GM12873 (cell line): ENCODE measurements around the gene SMOC1.

ENCODE experiments used
- TF ChIP-seq, protein P1 (sequence below): IDR thresholded peaks from 2 replicates; pipeline ENCODE4 v1.5.1; 2012; ENCODE audit warnings: low read depth, mild to moderate bottlenecking, moderate library complexity, low read length, control low read depth; ENCODE audit not compliant: insufficient read depth; ENCODE audit errors: missing control alignments

The SMOC1 gene

DNA sequence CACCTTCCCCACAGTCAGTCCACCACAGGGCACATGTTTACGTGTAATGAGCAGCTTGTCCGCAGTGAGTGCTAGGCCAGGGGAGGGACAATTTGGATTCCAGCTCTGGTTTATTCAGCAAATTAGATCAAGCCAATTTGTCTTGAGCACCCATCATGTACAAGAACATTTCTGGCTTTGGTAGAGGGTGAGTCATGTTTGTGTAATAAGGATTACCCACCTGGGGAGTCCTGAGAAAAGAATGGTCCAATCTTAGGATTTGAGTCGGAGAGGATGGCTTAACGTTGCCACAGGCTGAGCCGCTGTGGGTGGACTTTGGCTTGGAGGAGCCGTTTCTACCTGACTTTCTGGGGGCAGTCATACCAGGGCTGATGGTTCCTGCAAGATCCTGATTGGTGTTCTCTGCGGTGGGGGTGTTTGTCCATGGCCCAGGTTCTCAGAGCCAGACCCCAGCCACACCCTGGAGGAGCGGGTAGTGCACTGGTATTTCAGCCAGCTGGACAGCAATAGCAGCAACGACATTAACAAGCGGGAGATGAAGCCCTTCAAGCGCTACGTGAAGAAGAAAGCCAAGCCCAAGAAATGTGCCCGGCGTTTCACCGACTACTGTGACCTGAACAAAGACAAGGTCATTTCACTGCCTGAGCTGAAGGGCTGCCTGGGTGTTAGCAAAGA, 143.7 kb downstream of the SMOC1 start:
- TF ChIP-seq, protein P1, sequence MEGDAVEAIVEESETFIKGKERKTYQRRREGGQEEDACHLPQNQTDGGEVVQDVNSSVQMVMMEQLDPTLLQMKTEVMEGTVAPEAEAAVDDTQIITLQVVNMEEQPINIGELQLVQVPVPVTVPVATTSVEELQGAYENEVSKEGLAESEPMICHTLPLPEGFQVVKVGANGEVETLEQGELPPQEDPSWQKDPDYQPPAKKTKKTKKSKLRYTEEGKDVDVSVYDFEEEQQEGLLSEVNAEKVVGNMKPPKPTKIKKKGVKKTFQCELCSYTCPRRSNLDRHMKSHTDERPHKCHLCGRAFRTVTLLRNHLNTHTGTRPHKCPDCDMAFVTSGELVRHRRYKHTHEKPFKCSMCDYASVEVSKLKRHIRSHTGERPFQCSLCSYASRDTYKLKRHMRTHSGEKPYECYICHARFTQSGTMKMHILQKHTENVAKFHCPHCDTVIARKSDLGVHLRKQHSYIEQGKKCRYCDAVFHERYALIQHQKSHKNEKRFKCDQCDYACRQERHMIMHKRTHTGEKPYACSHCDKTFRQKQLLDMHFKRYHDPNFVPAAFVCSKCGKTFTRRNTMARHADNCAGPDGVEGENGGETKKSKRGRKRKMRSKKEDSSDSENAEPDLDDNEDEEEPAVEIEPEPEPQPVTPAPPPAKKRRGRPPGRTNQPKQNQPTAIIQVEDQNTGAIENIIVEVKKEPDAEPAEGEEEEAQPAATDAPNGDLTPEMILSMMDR = no peak

DNA sequence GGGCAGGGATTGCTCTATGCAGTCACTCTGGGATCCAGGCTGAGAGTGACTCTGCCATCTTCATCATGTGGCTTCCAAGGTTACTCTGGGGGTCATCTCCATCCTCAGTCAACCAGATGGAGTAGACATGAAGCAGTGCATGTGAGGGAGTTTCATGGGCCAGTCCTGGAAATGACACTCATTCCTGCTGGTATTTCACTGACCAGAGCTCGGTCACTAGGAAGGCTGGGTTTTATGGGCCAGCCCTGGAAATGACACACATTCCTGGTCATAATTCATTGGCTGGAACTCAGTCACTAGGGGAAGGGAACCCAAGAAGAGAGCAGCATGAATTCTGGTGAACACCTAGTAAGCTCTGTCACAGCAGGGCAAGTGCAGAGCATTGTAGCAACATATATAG, 144.7 kb downstream of the SMOC1 start:
- TF ChIP-seq, protein P1 = no peak

DNA sequence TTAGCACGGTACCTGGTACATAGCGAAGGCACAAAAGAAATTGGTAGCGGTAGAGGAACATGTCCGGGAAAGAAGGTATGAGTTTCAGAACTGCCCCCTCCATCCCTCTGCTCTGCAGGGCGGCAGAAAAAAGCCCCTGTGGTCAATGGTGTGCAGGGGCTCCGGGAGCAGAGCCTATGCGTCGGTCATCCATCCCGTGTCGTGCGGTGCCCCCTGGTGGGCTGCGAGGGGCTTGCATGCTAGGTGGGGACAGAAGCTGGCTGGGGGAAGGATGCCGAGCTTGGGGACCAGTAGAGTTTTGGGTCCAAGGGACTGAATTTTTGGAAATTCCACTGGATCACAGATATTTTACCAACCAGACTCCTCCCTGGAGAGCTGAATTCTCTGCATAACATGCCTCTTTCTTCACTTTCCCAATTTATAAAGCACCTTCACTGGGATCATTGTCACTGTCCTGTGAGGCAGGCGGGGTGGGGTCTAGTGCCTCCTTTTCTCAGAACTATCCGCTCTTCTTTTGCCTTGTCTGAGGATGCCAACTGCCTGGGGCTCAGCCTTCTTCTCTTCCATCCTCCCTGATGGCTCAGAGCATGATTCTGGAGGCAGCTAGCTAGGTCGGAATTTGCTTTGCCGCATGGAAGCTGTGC, 148.7 kb downstream of the SMOC1 start:
- TF ChIP-seq, protein P1 = peak; percentile 97

DNA sequence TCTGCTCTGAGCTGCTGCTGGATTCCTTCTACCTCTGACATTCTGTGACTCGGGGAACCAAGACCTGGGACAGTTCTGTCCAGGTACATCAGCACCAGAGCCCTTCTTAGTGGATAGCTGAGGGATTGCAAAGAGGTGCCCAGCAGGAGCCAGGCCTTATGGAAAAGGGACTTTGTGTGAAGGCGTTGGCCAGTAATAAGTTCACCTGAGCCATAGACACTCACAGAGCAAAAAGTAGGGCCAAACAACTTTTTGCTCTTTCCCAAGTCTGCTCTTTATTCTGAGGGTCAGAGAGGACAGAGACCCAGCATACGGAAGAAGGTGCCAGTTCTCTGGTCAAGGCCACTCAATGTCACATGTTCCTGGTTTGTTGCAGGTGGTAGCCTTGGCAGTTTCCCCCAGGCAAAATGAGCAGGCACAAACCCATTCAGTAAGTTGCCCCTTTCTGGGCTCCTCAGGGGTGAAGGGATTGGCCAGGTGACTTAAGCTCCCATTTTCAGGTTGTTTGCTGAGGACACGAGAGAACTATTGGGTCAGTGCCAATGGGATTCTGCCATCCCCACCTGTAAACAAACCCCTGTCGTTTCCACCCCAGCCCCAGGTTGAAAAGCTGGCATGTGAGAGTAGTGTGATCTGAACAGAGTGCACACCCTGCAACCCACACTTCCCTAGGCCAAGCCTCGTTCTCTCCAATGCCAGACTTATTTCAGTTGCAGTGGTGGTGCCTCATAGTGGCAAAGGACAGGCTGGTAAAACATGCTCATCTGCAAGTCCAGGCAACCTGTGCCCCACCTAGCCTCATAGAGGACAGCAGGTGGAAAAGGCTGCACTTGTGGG, 150.3 kb downstream of the SMOC1 start:
- TF ChIP-seq, protein P1 = no peak

DNA sequence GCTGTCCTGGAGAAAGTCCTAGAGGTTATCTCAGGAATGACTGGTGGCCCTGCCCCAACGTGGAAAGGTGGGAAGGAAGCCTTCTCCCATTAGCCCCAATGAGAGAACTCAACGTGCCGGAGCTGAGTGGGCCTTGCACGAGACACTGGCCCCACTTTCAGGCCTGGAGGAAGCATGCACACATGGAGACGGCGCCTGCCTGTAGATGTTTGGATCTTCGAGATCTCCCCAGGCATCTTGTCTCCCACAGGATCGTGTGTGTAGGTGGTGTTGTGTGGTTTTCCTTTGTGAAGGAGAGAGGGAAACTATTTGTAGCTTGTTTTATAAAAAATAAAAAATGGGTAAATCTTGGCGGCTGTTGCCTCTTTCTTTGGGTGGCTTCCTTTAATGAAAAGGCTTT, 152.8 kb downstream of the SMOC1 start:
- TF ChIP-seq, protein P1 = no peak

DNA sequence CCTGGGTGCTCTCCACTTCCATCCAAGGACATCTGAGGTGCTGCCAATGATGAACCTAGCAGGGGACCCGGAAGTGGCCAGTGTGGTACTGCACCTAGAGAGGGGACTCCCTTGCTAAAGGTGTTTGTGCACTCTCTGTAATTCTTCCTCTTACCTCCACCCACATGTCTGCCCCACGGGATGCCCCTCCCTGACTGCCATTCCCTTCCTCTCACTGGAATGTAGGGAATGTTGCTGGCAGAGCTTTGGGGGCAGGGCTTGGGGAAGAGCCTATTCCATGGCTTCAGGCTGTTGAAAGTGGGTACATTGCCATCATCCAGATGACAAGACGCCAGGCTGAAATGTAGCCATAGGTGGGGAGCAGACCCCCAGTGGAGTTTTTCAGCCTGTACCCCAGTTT, 153.2 kb downstream of the SMOC1 start:
- TF ChIP-seq, protein P1 = no peak

DNA sequence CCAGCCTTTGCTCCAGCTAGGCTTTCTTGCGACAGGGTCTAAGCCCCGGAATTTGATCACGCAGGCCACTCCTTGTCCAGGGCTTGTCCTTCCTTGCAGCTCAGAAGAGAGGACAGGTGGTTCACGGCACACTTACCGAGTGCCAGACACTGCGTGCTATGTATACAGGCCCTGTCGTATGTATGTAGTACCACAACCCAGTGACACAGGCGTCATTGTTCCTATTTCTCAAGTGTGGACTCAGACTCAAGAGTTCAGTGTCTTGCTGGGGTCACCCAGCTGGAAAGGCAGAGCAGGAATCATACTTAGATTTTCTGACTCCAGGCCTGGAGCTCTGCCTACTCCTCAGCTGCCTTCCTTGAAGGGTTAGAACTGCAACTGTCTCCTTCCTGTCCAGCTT, 153.9 kb downstream of the SMOC1 start:
- TF ChIP-seq, protein P1 = no peak
